Kidney (tissue), 14 donors: ENCODE data around the gene TICAM2. TPM values are rescaled to one million over a fixed set of nuclear protein-coding genes. Genes with fewer than 3 reads are reported as not detected.

Experiments used
- DNase-seq, 5 donors: peaks; one replicate each; pipeline ENCODE4 v3.0.0-alpha.2; 2013 to 2020
- FAIRE-seq: peaks from 2 replicates; lab custom pipeline; 2012; peaks lifted over from hg19 to GRCh38; lab: Jason Lieb, UNC
- H3K27ac ChIP-seq, 2 donors: one replicate each; pipeline ENCODE4 v1.7.0; 2013; ENCODE audit warnings: low read depth in 2 of 2, low read length in 2 of 2, inconsistent platforms in 1 of 2
- H3K27me3 ChIP-seq: one replicate; pipeline ENCODE4 v1.7.1; 2013; ENCODE audit warnings: low read length, inconsistent platforms; ENCODE audit not compliant: control insufficient read depth, insufficient read depth
- H3K36me3 ChIP-seq, 3 donors: one replicate each; pipeline versions ENCODE4 v1.7.0 to v1.7.1; 2013; ENCODE audit warnings: low read length in 3 of 3, control low read depth in 1 of 3, inconsistent platforms in 1 of 3; ENCODE audit not compliant: insufficient read depth in 3 of 3, control insufficient read depth in 2 of 3
- H3K4me1 ChIP-seq, 3 donors: one replicate each; pipeline versions ENCODE4 v1.7.0 to v1.7.1; 2013; ENCODE audit warnings: low read length in 3 of 3, inconsistent platforms in 1 of 3, low read depth in 1 of 3; ENCODE audit not compliant: control insufficient read depth in 2 of 3, insufficient read depth in 2 of 3
- H3K4me3 ChIP-seq, 3 donors: one replicate each; pipeline versions ENCODE4 v1.7.0 to v1.8.1; 2013; ENCODE audit warnings: low read length in 3 of 3, control low read depth in 1 of 3, inconsistent platforms in 1 of 3
- H3K9ac ChIP-seq, 3 donors: one replicate each; pipeline versions ENCODE4 v1.7.0 to v1.7.1; 2013; ENCODE audit warnings: low read length in 3 of 3, control low read depth in 1 of 3, inconsistent platforms in 1 of 3
- H3K9me3 ChIP-seq, 3 donors: one replicate each; pipeline versions ENCODE4 v1.7.0 to v1.7.1; 2013; ENCODE audit warnings: low read length in 3 of 3, control low read depth in 1 of 3, inconsistent platforms in 1 of 3; ENCODE audit not compliant: control insufficient read depth in 2 of 3, insufficient read depth in 1 of 3
- CTCF ChIP-seq: IDR thresholded peaks from 3 replicates; pipeline ENCODE4 v1.5.1; 2012; ENCODE audit warnings: mild to moderate bottlenecking, moderate library complexity, borderline replicate concordance; ENCODE audit not compliant: insufficient read depth; ENCODE audit errors: extremely low read depth
- intact Hi-C: fragments of 100-400 bp; cut with DNase I; formaldehyde crosslinking; loops from one replicate; pipeline ENCODE4 v1.11.1; 2022
- polyA plus RNA-seq: library from polyadenylated mRNA; stranded (reverse); fragments of 350-450 nt; fragmentation: Illumina TruSeq; extraction: RNeasy Lipid Tissue Mini Kit (QIAGEN cat#74804); gene quantifications from one replicate; pipeline ENCODE4 v1.2.3, GENCODE V29; 2014; ENCODE audit warnings: low read depth, low replicate concordance; ENCODE audit not compliant: insufficient read depth
- total RNA-seq: library from RNA; stranded (reverse); fragmentation: NEBNext Ultra II Directional; extraction: Animal tissue kit (Norgen Biotek cat#: 25700); gene quantifications from one replicate; pipeline ENCODE4 v1.2.1, GENCODE V29; 2021
- donor health status: control.
- donor health status: control.
- donor health status: control.
- donor health status: control.
- donor health status: control.
- donor health status: DM: yes; HTN: yes; CAD: no.
- donor health status: Normal renal cell carcinoma (clear cell type).

The TICAM2 gene
- total and polyA plus RNA-seq, 2 donors from 2014 or later = 2.0 to 7.6 TPM

GRCh38 chr5:115579216-115579615 lies 23.1 kb downstream of the TICAM2 start:
- no peaks in the 10 kb centered on the region for H3K9me3 ChIP-seq
- no peak for DNase-seq
- no peak overlapping the region for H3K9ac ChIP-seq
- intact Hi-C loops = no loop called here
- no peak overlapping the region for H3K27ac ChIP-seq
- FAIRE-seq = no peak
- H3K27me3 ChIP-seq = no peaks in the 10 kb centered on the region
- H3K36me3 ChIP-seq = peaks cover 0 to 6% (median 0%) of the 10 kb centered on the region in 3 donors
- TF ChIP-seq CTCF = no peak
- no peak overlapping the region for H3K4me3 ChIP-seq
- H3K4me1 ChIP-seq = no peaks in the 10 kb centered on the region

GRCh38 chr5:115578657-115579056 lies 23.6 kb downstream of the TICAM2 start:
- Histone ChIP-seq H3K9me3 (no peaks in the 10 kb centered on the region), H3K4me3 (no peak overlapping the region), H3K36me3 (peaks cover 0 to 6% (median 0%) of the 10 kb centered on the region in 3 donors), H3K27me3 (no peaks in the 10 kb centered on the region), H3K9ac (no peak overlapping the region), H3K4me1 (no peaks in the 10 kb centered on the region), H3K27ac (no peak overlapping the region)
- TF ChIP-seq CTCF = no peak
- no peak for DNase-seq
- intact Hi-C loops = no loop called here
- FAIRE-seq = no peak

- Histone ChIP-seq H3K36me3 (peaks cover 0 to 6% (median 0%) of the 10 kb centered on the region in 3 donors), H3K27ac (no peak overlapping the region), H3K4me1 (no peaks in the 10 kb centered on the region), H3K4me3 (no peak overlapping the region), H3K9ac (no peak overlapping the region), H3K27me3 (no peaks in the 10 kb centered on the region), H3K9me3 (no peaks in the 10 kb centered on the region)
- DNase-seq (no peak), FAIRE-seq (no peak)
- TF ChIP-seq CTCF = no peak
- intact Hi-C loops = no loop called here
Measured at GRCh38 chr5:115577741-115578140, 24.5 kb downstream of the TICAM2 start.

GRCh38 chr5:115577329-115577728 lies 24.9 kb downstream of the TICAM2 start:
- H3K4me1 ChIP-seq = no peaks in the 10 kb centered on the region
- H3K4me3 ChIP-seq = no peak overlapping the region
- no peak for FAIRE-seq
- no peak overlapping the region for H3K27ac ChIP-seq
- intact Hi-C loops = no loop called here
- H3K27me3 ChIP-seq = no peaks in the 10 kb centered on the region
- peaks cover 0 to 6% (median 0%) of the 10 kb centered on the region in 3 donors for H3K36me3 ChIP-seq
- no peak overlapping the region for H3K9ac ChIP-seq
- DNase-seq = no peak
- TF ChIP-seq CTCF = no peak
- H3K9me3 ChIP-seq = no peaks in the 10 kb centered on the region
